WTC11 (cell line): Measurements from ENCODE around the gene UGT2B11.

Experiments used
- ATF6 ChIP-seq: sonication (generic); formaldehyde crosslinking; IDR thresholded peaks from 2 replicates; pipeline ENCODE4 v1.8.1; 2023; ENCODE audit warnings: mild to moderate bottlenecking, missing genetic modification reagents
- CBFB ChIP-seq: sonication (generic); formaldehyde crosslinking; IDR thresholded peaks from 2 replicates; pipeline ENCODE4 v1.8.1; 2022; ENCODE audit warnings: mild to moderate bottlenecking, low read depth, missing genetic modification reagents
- CREB1 ChIP-seq: sonication (generic); formaldehyde crosslinking; IDR thresholded peaks from 2 replicates; pipeline ENCODE4 v1.8.0; 2023; ENCODE audit warnings: mild to moderate bottlenecking, missing genetic modification reagents
- IRF2 ChIP-seq: sonication (generic); formaldehyde crosslinking; IDR thresholded peaks from 2 replicates; pipeline ENCODE4 v1.8.0; 2022; ENCODE audit warnings: low read depth, missing genetic modification reagents, borderline replicate concordance
- ZNF263 ChIP-seq: sonication (generic); formaldehyde crosslinking; IDR thresholded peaks from 2 replicates; pipeline ENCODE4 v1.8.1; 2022; ENCODE audit warnings: low read depth, mild to moderate bottlenecking, moderate library complexity, missing genetic modification reagents
- TF ChIP-seq, protein P1 (sequence below): fragments of 200-600 bp; IDR thresholded peaks from 2 replicates; pipeline ENCODE4 v1.8.0; 2022; ENCODE audit warnings: antibody characterized with exemption
- TF ChIP-seq, protein P2 (sequence below): sonication (generic); formaldehyde crosslinking; IDR thresholded peaks from 2 replicates; pipeline ENCODE4 v1.8.0; 2022; ENCODE audit warnings: missing genetic modification reagents
- TF ChIP-seq, protein P3 (sequence below): fragments of 250-450 bp; sonication (Bioruptor Pico); conservative IDR thresholded peaks from 2 replicates; pipeline ENCODE4 v1.9.0; 2021; ENCODE audit warnings: mild to moderate bottlenecking

DNA sequence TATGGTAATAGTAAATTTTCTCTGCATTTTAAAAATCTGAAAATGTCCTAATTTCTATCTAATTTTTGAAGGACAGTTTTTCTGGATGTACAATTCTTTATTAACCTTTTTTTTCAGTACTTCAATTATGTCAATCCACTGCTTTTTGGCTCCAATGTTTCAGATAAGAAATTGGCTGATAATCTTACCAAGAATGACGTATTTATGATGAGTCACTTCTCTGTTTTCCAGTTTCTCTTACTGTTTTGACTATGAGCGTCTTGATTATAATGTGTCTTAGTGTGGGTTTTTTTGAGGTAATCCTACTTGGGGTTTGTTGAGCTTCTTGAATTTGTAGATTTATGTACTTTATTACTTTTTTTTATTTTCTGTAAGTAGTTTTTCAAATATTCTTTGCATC lies 47.2 kb downstream of the UGT2B11 start:
- TF ChIP-seq ATF6 (no peak), CBFB (CRISPR knock-in tag) (no peak), CREB1 (CRISPR knock-in tag) (no peak), ZNF263 (no peak), IRF2 (CRISPR knock-in tag) (no peak)
- TF ChIP-seq, protein P1, sequence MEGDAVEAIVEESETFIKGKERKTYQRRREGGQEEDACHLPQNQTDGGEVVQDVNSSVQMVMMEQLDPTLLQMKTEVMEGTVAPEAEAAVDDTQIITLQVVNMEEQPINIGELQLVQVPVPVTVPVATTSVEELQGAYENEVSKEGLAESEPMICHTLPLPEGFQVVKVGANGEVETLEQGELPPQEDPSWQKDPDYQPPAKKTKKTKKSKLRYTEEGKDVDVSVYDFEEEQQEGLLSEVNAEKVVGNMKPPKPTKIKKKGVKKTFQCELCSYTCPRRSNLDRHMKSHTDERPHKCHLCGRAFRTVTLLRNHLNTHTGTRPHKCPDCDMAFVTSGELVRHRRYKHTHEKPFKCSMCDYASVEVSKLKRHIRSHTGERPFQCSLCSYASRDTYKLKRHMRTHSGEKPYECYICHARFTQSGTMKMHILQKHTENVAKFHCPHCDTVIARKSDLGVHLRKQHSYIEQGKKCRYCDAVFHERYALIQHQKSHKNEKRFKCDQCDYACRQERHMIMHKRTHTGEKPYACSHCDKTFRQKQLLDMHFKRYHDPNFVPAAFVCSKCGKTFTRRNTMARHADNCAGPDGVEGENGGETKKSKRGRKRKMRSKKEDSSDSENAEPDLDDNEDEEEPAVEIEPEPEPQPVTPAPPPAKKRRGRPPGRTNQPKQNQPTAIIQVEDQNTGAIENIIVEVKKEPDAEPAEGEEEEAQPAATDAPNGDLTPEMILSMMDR: no peak
- TF ChIP-seq, protein P2, sequence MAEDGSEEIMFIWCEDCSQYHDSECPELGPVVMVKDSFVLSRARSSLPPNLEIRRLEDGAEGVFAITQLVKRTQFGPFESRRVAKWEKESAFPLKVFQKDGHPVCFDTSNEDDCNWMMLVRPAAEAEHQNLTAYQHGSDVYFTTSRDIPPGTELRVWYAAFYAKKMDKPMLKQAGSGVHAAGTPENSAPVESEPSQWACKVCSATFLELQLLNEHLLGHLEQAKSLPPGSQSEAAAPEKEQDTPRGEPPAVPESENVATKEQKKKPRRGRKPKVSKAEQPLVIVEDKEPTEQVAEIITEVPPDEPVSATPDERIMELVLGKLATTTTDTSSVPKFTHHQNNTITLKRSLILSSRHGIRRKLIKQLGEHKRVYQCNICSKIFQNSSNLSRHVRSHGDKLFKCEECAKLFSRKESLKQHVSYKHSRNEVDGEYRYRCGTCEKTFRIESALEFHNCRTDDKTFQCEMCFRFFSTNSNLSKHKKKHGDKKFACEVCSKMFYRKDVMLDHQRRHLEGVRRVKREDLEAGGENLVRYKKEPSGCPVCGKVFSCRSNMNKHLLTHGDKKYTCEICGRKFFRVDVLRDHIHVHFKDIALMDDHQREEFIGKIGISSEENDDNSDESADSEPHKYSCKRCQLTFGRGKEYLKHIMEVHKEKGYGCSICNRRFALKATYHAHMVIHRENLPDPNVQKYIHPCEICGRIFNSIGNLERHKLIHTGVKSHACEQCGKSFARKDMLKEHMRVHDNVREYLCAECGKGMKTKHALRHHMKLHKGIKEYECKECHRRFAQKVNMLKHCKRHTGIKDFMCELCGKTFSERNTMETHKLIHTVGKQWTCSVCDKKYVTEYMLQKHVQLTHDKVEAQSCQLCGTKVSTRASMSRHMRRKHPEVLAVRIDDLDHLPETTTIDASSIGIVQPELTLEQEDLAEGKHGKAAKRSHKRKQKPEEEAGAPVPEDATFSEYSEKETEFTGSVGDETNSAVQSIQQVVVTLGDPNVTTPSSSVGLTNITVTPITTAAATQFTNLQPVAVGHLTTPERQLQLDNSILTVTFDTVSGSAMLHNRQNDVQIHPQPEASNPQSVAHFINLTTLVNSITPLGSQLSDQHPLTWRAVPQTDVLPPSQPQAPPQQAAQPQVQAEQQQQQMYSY (CRISPR knock-in tag): no peak
- TF ChIP-seq, protein P3, sequence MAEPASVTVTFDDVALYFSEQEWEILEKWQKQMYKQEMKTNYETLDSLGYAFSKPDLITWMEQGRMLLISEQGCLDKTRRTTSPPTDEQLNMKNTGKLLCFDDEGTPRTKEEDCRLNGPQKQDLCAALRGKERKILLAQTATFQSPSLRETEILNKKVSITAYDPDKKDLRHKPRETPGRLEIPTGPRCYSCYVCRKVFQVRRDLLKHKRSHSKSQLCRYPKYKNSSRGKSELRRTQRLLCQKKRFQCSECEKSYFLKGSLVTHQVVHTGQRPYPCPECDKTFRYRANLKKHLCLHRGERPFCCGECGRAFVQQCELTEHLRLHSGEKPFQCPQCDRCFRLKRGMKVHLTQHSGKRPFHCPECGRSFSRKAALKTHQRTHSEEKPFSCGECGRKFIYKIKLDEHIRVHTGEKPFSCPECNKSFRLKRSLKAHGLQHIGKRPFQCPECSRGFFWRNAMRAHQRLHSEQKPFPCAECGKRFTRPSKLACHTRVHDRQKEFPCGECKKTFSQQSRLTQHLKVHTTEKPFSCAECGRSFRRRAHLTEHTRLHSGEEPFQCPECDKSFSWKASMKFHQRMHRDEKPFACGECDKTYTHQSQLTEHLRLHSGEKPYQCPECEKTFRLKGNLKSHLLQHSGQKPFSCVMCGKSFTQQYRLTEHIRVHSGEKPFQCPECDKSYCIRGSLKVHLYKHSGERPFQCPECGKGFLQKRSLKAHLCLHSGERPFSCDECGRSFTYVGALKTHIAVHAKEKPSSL: no peak
